Nephron progenitor cell (in vitro differentiated cells): ENCODE results near the gene ATP9A.
A peak's percentile ranks its signal among the peaks of the same experiment; 100 is the strongest.

Source experiments
- DNase-seq: peaks from one replicate; pipeline ENCODE4 v3.0.0; 2021
- H3K27ac Mint-ChIP-seq: 2 replicates; pipeline ENCODE4 v1.8.0; 2021; ENCODE audit warnings: mild to moderate bottlenecking, moderate library complexity, mixed read lengths
- H3K27me3 Mint-ChIP-seq: 2 replicates; pipeline ENCODE4 v1.8.0; 2021; ENCODE audit warnings: mild to moderate bottlenecking, low read depth, mixed read lengths; ENCODE audit not compliant: poor library complexity
- H3K36me3 Mint-ChIP-seq: 2 replicates; pipeline ENCODE4 v1.8.0; 2021; ENCODE audit warnings: low read depth, mixed read lengths
- H3K4me1 Mint-ChIP-seq: 2 replicates; pipeline ENCODE4 v1.8.0; 2021; ENCODE audit warnings: mixed read lengths
- H3K4me3 Mint-ChIP-seq: 2 replicates; pipeline ENCODE4 v1.8.0; 2021; ENCODE audit warnings: mild to moderate bottlenecking, moderate library complexity, mixed read lengths
- H3K9me3 Mint-ChIP-seq: 2 replicates; pipeline ENCODE4 v1.8.0; 2021; ENCODE audit warnings: mild to moderate bottlenecking, moderate library complexity, mixed read lengths
- CTCF ChIP-seq: fragments of 200-600 bp; sonication (generic); IDR thresholded peaks from 2 replicates; pipeline ENCODE4 v1.5.0; 2021; ENCODE audit warnings: antibody characterized with exemption

ATP9A gene

DNA sequence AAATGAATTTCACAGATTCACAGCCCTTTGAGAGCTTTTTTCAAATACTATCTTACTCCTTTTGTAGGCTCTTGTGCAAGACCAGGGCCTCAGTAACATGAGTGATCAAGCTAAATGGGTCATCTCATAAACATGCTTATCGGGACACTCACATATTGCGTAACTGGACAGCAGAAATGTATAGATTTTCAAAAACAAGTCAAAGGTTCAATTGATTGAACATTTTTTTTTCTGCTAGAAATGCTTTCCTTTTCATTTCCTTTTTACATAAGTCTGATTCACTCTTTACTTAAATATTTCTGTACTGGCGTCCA lies 42.8 kb upstream of the ATP9A start:
- TF ChIP-seq CTCF = no peak
- Mint-ChIP-seq H3K27me3 (no peaks in the 10 kb centered on the region), H3K27ac (no peak overlapping the region), H3K4me1 (peaks cover 62% of the 10 kb centered on the region), H3K4me3 (no peak overlapping the region), H3K36me3 (no peaks in the 10 kb centered on the region), H3K9me3 (no peaks in the 10 kb centered on the region)
- no peak for DNase-seq

DNA sequence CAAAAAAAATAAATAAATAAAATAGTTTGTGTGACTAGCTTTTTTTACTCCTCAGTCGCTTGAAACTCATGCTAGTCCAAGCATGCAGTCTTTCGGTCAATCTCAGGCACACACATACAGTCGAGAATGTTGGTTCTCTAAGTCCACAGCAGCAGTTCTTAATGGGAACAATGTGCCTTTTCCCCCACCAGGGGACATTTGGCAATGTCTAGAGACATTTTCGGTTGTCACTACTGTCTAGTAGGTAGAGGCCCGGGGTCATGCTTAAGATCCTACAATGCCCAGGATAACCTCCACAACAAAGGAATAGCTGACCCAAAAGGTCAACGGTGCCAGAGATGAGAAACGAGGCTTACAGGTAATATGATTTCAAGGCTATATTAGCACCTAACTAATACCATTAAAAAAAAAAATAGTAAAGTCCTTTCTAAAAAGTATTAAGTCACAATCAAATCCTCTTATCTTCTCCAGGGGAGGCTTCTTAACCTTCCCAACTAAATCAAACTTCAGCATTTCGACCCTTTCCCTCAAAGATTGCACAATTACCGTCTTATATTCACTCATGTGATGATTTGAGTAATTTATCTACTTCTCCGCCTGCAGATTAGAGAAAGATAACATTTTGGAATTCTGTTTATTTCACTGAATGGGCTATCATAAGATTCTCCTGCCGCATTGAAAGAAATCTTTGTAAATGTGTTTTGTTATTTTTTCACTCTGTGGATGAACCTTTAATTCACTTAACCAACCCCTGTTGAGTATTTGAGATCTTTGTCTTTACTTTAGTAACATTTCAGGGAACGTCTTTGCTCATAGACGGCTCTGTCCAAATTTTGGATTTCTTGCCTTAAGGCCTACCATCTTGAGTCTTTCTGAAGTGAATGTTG lies 42.2 kb upstream of the ATP9A start:
- Mint-ChIP-seq H3K27me3 (no peaks in the 10 kb centered on the region), H3K4me3 (no peak overlapping the region), H3K27ac (no peak overlapping the region), H3K36me3 (no peaks in the 10 kb centered on the region), H3K4me1 (peaks cover 60% of the 10 kb centered on the region), H3K9me3 (no peaks in the 10 kb centered on the region)
- no peak for DNase-seq
- no peak for TF ChIP-seq CTCF

DNA sequence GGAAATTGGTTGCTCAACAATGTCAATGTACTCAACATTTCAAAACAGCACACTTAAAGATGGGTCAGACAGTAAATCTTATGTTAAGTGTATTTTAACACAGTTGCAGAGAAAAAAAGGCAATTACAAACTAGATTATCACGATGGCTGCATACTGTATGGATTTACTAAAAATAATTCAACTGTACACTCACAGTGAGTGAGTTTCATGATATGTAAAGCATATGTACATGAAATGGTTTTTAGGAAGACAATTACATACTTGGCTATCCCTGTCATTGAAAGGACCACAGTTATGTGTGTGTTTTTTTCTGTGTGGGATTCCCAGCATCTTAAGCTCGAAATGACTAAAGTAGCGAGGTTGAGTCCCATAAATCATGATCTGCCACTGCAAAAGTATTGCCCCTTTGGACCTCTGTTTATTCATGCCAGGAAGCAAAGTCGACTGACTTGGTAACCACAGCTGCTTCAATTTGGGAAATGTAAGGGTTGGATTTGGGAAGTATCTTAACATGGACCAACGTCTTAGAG lies 39.6 kb upstream of the ATP9A start:
- Mint-ChIP-seq H3K9me3 (no peaks in the 10 kb centered on the region), H3K4me1 (peaks cover 73% of the 10 kb centered on the region), H3K27ac (no peak overlapping the region), H3K36me3 (no peaks in the 10 kb centered on the region), H3K4me3 (no peak overlapping the region), H3K27me3 (no peaks in the 10 kb centered on the region)
- TF ChIP-seq CTCF = no peak
- DNase-seq = no peak

DNA sequence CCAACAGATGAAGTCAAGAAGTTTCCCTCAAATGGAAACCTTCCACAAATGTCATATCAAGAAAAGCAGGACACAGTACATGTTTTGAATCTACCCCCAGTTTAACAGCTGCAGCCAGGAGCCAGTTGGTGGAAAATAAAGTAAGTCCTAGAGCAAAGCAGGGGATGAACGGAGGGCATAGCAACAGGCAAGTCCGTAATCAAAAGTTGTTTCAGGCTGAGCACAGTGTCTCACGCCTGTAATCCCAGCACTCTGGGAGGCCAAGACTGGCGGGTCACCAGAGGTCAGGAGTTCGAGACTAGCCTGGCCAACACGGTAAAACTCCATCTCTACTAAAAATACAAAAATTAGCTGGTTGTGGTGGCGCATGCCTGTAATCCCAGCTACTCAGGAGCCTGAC lies 36.6 kb upstream of the ATP9A start:
- no peak overlapping the region for H3K27ac Mint-ChIP-seq
- H3K27me3 Mint-ChIP-seq = no peaks in the 10 kb centered on the region
- no peaks in the 10 kb centered on the region for H3K9me3 Mint-ChIP-seq
- no peaks in the 10 kb centered on the region for H3K36me3 Mint-ChIP-seq
- peaks cover 52% of the 10 kb centered on the region for H3K4me1 Mint-ChIP-seq
- no peak for TF ChIP-seq CTCF
- DNase-seq = no peak
- H3K4me3 Mint-ChIP-seq = no peak overlapping the region

GRCh38 chr20:51803148-51803854 lies 35.1 kb upstream of the ATP9A start:
- peak overlapping the region; percentile 96 for H3K4me3 Mint-ChIP-seq
- no peak for TF ChIP-seq CTCF
- no peaks in the 10 kb centered on the region for H3K36me3 Mint-ChIP-seq
- DNase-seq = no peak
- H3K4me1 Mint-ChIP-seq = peaks cover 60% of the 10 kb centered on the region
- H3K9me3 Mint-ChIP-seq = no peaks in the 10 kb centered on the region
- no peak overlapping the region for H3K27ac Mint-ChIP-seq
- H3K27me3 Mint-ChIP-seq = no peaks in the 10 kb centered on the region
